Amniotic epithelial cell (primary cell): ENCODE results near the gene ALOX12.
A peak's percentile ranks its signal among the peaks of the same experiment; 100 is the strongest.

ENCODE experiments used
- DNase-seq: peaks from one replicate; pipeline ENCODE4 v3.0.0-alpha.2; 2010; ENCODE audit warnings: low read depth

Gene ALOX12

DNA sequence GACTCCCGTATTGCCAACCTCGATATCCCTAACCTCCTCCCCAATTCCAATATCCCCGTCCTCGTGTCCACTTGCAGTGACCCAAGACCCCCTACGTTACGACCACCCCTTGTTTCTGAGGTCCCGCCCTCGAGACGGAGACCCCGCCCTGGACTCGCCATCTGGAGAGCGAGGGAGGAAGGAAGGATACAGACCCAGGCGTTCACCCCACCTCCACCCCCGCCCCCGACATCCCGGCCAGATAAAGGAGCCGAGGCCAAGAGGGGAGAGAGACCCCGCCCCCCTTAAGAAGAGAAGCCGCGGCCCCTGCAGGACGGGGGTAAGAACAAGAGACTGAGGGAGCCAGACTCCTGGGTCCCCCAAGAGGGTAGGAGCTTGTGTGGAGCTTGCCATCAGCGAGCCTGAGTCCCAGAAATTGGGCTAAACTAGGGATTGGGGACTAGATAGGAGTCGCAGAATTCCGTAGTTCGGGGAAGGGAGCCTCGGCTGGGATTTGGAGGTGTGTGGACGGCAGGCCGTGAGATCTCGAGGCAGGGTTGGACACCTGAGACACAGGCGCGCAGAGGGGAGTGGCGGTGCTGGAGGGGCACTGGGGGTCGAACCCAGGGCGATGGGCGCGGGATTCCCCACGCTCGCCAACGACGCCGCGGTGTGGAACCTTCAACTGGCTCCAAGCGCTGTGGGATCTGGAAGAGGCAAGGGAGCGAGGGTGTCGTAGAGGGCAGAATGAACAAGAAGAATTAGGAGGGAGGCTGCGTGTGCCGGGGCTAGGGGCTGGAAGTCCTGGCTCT lies 27.1 kb downstream of the ALOX12 start, which contains the start of gene BCL6B:
TSS of gene BCL6B (plus strand) at position 270 of the 791 bp plus-strand sequence. CDS start 622 bp downstream, outside the sequence.
- no peak for DNase-seq

DNA sequence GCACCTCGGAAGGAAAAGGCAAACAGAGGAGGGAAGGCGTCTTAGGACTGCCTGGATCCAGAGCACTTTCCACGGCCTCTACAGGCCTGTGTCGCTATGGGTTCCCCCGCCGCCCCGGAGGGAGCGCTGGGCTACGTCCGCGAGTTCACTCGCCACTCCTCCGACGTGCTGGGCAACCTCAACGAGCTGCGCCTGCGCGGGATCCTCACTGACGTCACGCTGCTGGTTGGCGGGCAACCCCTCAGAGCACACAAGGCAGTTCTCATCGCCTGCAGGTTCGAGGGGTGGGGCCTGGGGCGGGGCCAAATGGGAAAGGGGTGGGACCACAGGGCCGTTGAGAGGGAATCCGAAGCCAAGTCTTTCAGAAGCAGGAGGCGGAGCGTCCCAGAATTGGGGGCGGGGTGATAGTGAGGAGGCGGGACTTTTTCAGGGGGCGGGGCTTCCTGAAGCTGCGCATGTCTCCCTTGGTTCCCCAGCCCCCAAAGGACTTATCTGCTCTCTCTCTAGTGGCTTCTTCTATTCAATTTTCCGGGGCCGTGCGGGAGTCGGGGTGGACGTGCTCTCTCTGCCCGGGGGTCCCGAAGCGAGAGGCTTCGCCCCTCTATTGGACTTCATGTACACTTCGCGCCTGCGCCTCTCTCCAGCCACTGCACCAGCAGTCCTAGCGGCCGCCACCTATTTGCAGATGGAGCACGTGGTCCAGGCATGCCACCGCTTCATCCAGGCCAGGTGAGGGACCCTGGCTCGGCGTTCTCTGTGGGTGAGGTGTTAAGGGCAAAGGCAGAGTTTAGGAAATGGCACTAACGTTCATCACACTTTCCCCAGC lies 27.9 kb downstream of the ALOX12 start:
- DNase-seq = peak; percentile 89

DNA sequence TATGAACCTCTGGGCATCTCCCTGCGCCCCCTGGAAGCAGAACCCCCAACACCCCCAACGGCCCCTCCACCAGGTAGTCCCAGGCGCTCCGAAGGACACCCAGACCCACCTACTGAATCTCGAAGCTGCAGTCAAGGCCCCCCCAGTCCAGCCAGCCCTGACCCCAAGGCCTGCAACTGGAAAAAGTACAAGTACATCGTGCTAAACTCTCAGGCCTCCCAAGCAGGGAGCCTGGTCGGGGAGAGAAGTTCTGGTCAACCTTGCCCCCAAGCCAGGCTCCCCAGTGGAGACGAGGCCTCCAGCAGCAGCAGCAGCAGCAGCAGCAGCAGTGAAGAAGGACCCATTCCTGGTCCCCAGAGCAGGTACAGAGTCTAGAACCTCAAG lies 28.5 kb downstream of the ALOX12 start:
- no peak for DNase-seq

DNA sequence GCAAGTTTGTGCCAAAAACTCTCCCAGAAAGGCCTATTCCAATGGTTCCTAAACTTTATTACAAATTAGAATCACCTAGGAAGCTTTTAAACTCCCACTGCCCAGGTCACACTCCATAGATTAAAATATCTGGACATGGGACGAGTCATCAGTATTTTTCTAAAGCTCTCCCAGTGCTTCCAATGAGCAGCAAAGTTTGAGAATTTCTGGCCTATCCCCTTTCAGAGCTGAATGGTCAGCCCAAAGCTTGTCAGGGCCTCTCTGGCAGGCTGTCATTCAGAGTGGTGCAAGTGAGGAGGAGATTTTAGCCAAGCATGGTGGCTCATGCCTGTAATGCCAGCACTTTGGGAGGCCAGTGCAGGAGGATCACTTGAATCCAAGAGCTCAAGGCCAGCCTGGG lies 29.4 kb downstream of the ALOX12 start:
- DNase-seq = peak; percentile 29

DNA sequence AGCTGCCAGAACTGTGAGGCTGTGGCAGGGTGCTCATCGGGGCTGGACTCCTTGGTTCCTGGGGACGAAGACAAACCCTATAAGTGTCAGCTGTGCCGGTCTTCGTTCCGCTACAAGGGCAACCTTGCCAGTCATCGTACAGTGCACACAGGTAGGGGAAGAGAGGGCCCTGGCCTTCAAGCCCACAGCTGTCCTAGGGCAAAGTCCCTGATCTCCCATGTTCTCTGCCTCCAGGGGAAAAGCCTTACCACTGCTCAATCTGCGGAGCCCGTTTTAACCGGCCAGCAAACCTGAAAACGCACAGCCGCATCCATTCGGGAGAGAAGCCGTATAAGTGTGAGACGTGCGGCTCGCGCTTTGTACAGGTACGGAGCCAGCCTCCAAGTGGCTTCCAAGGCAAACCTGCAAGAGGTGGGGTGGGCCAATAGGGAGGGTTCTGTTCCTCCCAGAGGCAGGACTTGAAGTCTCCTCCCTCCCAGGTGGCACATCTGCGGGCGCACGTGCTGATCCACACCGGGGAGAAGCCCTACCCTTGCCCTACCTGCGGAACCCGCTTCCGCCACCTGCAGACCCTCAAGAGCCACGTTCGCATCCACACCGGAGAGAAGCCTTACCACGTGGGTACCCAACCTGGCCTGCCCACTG lies 30.7 kb downstream of the ALOX12 start:
- no peak for DNase-seq

DNA sequence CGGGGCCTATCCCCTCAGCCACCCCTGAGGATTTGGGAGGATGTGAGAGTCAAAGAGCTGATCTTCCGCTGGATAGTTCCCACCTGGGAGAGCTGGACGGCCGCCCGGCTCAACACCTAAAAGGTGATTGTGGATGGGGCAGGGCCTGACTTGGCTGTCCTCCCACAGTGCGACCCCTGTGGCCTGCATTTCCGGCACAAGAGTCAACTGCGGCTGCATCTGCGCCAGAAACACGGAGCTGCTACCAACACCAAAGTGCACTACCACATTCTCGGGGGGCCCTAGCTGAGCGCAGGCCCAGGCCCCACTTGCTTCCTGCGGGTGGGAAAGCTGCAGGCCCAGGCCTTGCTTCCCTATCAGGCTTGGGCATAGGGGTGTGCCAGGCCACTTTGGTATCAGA lies 31.5 kb downstream of the ALOX12 start:
- DNase-seq = no peak

DNA sequence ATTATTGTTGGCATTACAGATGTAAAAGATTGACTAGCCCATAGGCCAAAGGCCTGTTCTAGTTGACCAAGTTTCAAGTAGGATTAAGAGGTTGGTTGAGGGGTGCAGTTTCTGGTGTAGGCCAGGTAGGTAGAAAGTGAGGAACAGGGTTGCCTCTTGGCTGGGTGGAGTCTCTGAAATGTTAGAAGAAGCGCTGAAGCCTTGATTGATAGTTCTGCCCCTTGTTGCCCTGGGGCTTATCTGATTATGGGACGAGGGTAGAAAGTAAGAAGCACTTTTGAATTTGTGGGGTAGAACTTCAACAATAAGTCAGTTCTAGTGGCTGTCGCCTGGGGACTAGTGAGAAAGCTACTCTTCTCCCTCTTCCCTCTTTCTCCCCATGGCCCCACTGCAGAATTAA lies 33.2 kb downstream of the ALOX12 start:
- DNase-seq = no peak

DNA sequence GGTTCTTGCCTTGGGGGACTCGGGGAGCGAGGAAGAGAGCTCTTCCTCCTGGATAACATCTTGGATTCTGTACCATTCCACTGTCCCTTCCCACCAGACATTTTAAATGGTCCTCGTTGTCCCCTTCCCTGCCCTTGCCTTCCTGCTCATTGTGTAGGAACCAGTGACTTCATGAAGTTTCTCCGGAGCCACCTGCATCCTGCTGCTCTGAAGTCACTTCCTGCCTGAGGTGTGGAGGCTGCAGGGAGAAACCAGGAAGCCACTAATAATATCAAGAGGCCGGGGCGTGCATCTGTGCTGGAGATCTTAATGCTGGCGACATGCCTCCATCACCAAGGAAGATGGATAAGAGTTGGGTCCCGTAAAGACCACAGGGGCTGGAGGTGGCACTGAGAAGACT lies 33.8 kb downstream of the ALOX12 start:
- DNase-seq = no peak

DNA sequence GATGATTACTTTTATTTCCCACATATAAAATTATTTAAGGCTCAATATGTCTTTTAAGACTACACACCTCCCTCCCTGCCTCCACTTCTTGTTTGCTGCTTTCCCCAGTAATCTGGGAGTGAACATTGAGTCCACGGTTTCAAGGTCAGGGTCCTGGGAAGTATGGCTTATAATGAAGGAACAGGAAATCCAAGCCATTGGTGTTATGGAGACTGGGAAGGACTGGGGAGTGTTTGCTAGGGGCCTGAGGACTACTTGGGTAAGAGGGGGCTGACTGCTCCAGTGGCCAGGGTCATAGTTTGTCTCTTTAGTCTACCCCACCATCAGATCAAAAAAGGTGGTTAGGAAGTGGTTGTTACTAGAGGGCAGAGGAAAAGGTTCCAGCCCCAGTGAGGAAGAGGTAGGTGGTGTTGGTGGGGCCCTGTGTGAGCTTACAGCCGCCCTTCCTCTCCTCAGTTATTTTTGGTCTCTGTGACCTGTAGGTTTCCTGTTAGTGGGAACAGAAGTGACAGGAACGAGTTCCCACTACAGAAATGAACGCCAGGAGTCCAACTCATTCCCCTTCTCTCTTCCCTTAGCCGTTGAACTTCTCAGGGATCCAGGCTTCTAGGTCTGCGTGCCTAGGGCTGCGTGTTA lies 39.2 kb downstream of the ALOX12 start:
- no peak for DNase-seq

DNA sequence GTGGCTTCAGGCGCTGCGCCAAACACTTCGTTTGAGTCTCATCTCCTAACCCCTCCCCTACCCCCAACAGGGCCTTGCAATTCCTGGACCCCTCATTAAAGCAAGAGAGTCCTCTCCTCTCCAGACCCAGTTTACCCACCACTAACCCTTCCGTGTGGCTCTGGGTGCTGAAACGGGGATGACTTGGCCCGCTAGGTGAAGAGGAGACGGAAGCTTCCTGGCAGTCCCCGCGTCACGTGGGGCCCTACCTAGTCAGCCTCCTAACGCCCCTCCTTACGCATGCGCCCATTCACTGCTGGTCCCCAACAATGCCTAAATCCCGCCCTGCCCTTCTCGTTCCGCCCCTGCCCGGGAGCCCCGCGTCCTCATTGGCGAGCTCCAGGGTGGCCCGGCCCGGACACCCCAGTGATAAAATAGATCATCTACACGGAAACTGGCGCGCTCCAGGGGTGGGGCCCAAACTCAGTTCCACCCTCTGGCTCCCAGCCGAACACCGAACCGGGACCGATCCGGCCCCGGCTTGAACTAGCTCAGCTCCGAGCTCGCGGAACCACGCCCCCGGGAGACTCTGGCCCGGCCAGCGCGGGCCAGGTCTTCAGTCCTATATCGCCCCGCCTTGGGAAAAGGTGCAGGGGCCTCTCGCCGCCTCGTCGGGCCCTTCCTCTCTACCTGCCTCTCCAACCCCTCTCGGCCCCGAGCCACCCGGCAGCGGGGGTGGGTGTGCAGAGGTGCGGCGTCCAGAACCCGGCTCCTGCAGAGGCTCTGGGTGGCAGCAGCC lies 39.9 kb downstream of the ALOX12 start, which contains the start of gene SLC16A13:
TSS of gene SLC16A13 (plus strand) at position 425 of the 778 bp plus-strand sequence. CDS start 368 bp downstream, outside the sequence.
- DNase-seq = peak; percentile 92

DNA sequence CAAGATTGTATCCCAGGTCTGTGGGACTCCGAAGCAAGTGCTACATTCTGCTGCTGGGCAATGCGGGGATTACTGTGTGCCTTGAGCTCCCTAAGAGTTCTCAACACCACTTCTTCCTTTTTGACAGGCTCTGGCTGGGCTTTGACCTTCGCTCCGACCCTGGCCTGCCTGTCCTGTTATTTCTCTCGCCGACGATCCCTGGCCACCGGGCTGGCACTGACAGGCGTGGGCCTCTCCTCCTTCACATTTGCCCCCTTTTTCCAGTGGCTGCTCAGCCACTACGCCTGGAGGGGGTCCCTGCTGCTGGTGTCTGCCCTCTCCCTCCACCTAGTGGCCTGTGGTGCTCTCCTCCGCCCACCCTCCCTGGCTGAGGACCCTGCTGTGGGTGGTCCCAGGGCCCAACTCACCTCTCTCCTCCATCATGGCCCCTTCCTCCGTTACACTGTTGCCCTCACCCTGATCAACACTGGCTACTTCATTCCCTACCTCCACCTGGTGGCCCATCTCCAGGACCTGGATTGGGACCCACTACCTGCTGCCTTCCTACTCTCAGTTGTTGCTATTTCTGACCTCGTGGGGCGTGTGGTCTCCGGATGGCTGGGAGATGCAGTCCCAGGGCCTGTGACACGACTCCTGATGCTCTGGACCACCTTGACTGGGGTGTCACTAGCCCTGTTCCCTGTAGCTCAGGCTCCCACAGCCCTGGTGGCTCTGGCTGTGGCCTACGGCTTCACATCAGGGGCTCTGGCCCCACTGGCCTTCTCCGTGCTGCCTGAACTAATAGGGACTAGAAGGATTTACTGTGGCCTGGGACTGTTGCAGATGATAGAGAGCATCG lies 42.4 kb downstream of the ALOX12 start:
- DNase-seq = no peak

DNA sequence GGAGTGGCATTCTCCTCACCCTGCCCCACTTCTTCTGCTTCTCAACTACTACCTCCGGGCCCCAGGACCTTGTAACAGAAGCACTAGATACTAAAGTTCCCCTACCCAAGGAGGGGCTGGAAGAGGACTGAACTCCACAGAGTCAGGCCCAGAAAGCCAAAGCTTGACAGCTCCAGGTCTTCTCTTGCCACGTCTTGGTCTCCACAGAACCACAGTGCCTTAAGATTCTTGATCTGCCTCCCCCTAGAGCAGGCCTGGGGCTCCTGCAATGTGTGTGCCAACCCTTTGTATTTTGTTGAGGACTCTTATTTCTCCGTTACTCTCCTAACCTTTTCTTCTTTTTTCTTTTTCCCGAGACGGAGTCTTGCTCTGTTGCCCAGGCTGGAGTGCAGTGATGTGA lies 44.0 kb downstream of the ALOX12 start:
- DNase-seq = no peak

DNA sequence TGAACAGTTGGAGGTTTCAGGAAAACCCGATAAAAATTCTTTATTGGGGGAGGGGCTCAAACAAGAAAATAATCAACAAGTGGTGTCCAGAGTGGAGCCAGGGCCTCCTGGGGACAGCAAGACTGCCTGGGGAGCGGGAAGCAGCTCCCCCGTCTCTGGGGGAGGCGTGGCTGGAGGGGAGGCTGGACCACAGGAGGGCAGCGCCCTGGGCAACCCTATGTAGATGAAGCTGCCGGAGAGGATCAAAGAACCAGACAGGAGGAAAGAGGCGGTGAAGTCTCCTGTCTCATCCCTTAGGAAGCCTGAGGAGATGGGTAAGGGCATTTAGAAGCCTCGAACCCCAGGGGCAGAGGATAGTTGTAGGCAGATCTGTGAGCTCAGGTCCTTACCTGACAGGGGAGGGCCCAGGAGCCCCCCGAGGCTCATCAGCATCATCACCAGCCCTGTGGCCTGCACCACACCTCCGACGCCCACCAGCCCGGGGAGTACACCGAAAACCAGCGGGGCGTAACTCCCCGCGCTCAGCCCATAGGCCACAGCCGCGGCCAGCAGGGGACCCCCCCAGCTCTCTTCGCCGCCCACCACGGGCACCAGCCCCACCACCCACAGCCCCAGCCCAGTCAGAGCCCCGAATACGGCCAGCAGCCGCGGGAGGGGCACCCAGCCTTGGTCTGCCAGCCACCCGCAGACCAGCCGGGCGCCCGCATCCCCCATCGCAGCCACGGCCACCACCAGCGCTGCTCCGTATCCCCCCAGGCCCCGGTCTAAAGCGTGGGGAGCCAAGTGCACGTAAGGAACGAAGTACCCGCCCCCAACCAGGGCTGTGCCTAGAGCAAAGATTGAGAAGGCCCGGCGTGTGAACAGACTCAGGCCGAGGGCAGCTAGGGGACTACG lies 46.0 kb downstream of the ALOX12 start:
- DNase-seq = no peak

DNA sequence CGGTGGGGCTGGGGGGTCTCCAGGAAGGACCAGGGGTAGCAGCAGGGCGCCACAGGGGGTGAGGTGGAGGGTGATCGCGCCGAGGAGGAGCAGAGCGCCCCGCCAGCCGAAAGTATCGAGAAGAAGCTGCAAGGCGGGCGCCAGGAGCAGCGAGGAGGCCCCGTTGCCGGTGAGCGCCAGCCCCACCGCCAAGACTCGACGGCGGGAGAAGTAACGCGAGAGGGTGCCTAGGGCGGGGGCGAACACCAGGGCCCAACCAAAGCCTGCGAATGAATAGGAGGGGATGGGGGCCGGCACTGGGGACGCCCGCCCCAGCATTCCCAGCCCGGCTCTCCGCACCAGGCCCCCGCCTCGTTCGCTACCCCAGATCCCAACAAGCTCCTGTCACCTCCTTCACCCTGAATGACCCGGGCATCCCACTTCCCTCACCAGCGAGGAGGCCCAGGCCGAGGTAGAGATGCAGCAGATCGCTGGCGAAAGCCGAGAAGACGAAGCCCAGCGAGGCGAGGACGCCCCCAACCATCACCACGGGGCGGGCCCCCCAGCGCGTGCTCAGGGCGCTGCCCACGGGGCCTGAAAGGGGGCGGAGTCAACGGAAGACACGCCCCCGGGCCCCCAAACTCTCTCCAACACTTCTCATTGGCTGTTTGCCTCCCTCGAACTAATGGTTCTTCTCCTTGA lies 46.8 kb downstream of the ALOX12 start:
- no peak for DNase-seq

DNA sequence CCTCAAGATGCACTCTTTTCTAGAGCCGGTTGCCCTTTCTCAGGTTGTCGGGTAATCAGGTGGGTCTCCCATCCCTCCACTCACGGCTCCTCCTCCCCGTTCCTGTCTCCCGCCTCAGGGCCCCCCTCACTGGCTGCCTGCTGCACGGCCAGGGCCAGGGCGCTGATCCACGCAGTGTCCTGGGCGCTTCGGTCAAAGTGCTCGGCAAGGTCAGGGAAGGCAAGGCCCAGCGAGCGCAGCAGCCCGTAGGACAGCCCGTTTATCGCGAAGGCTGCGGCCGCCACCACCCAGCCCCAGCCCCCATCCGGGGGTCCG lies 47.3 kb downstream of the ALOX12 start:
- no peak for DNase-seq

DNA sequence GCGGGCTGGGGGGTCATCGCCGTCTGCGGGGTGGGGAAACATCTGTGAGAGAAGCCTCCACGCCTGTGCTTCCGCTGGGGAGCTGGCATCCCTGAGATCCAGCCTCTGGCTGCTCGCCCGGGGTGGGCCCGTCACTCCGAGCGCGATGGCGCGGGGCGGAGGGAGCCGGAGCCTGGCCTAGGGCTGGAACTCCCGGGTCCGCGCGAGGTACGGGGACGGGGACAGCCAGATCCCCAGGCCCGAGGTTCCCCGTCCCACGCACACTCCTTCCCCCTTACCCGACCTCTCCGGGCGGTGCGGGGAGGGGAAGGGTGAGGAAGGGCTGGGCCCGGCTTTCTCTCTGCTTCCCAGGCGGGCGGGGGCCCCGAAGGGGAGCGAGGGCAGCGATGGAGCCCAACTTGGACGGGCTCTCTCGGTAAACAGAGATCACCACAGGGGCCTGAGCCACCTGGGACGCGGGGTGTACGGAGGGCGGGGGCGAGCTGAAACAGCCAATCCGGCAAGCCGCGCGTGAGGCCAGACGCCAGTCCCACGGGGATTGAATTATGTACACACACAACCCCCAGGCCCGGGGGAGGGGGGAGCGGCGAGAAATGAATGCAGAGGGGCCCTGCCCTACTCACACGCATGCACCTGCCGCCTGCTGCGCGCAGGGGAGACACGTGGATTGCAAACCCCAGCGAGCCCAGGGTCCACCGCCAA lies 47.8 kb downstream of the ALOX12 start, which contains the start of gene SLC16A11:
TSS of gene SLC16A11 (minus strand) at position 596 of the 702 bp plus-strand sequence. CDS start at position 17, 579 bp downstream.
- no peak for DNase-seq

DNA sequence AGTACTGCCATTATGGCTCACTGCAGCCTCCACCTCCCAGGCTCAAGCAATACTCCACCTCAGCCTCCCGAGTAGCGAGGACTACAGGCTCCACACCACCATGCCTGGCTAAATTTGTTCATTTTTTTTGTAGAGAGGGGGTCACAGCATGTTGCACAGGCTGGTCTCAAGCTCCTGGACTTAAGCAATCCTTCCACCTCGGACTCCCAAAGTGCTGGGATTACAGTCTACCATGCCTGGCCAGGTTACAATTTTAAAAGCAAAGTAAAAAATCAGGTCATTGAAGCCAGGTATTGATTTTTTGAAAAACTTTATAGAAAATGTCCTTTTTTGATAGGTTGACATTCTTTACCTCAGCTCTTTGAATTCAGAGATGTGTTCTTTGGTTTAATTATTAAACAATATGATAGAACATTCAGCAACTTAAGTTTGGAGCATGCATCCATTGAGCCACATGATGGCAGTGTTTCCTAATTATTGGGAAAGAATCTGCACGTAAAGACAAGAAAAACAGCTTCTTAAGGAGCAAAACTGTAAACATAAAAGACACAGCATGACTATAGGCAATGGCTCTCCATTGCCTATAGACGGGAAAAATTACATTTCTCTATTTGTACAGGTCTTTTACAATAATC lies 49.8 kb downstream of the ALOX12 start:
- DNase-seq = peak; percentile 83
